Measurements from ENCODE around the gene GOLGA6L10. TPM values are rescaled to one million over a fixed set of nuclear protein-coding genes. Genes with fewer than 3 reads are reported as not detected.
"Not testable (repeated sequence)": the region's sequence is repeated elsewhere in the genome, so short reads cannot be mapped to it uniquely, and the experiment has no call there.

Gene GOLGA6L10, protein sequence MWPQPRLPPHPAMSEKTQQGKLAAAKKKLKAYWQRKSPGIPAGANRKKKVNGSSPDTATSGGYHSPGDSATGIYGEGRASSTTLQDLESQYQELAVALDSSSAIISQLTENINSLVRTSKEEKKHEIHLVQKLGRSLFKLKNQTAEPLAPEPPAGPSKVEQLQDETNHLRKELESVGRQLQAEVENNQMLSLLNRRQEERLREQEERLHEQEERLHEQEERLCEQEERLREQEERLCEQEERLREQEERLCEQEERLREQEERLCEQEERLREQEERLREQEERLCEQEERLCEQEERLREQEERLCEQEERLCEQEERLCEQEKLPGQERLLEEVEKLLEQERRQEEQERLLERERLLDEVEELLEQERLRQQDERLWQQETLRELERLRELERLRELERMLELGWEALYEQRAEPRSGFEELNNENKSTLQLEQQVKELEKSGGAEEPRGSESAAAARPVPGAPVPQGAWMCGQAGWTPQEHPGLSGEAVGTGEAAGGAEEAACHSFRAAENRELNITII
- polyA plus RNA-seq (2012; rRNA removed), result 0.10 and 0.18 TPM in 2 replicates
- 0.07 and 0.09 TPM in 2 replicates for polyA plus RNA-seq (2012; cell fraction: cytosol; rRNA removed)
- 0.26 and 0.50 TPM in 2 replicates for polyA plus RNA-seq (2012; cell fraction: nucleus; rRNA removed)

DNA sequence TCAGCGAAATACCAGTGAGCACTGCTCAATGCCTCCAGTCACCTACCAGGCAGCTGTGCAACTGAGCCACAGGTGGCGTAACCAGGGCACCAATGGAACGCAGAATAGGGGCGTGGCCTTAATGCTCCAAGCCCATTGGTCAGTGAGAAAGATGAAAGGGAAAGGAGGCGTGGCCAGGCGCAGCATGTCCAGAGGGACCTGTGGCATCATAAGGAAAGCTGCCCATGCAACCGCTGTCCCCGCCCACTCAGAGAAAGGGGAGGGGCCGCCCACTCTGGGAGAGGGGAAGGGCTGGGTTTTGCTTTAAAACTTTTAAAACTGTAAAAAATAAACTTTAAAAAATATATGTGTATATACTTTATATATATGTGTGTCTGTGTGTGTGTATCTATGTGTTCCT, at the start of gene GOLGA6L10:
Gene GOLGA6L10, minus strand, starts transcription at position 101 of the 400 bp plus-strand sequence. Its CDS starts 100 bp downstream, at position 1.
- H3K9me3 ChIP-seq, POLR2A ChIA-PET: not testable (repeated sequence)

DNA sequence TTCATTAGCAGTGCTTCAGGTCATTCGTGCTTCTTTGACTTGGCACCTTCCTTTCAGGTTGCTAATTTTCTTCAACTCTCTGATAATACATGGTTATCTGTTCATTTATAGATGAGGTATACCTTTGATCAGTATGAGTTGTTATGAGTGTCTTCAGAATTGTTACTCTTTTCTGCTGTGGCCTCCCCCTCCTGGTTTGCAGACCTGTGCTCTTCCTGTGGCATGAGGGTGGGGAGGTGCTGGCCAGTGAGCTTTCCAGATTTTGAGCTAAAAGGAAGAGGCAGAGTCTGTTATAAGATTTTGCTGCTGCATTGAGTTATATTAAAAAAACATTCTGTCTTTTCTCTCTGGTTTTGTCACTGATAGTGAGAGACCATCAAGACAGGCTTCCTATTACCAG, 49.5 kb upstream of the GOLGA6L10 start:
- Histone ChIP-seq H4K20me1 (ENCODE audit: insufficient read depth) (no peaks in the 10 kb centered on the region), H3K4me3 (ENCODE audit: low read depth in 2 of 2, low read length in 1 of 2) (no peak overlapping the region), H3K27me3 (ENCODE audit: insufficient read depth) (no peaks in the 10 kb centered on the region), H3K27ac (ENCODE audit: low read depth in 2 of 2, low read length in 1 of 2) (no peak overlapping the region), H3K4me1 (ENCODE audit: control insufficient read depth in 1 of 2, insufficient read depth in 2 of 2, low read depth in 1 of 2, low read length in 1 of 2) (no peaks in the 10 kb centered on the region), H2AFZ (ENCODE audit: low read depth) (no peak overlapping the region), H3K9me3 (no peaks in the 10 kb centered on the region), H3K4me2 (no peak overlapping the region), H3K9ac (no peak overlapping the region), H3K79me2 (ENCODE audit: insufficient read depth) (peaks cover 14% of the 10 kb centered on the region; the same call in 1 of the 2 replicates), H3K36me3 (replicated peaks in 1 of 2; ENCODE audit: control insufficient read depth in 1 of 2, insufficient read depth in 2 of 2, low read length in 1 of 2) (no peaks in the 10 kb centered on the region), H3K9me2 (no peaks in the 10 kb centered on the region), H3F3A (replicated peaks; ENCODE audit: insufficient read depth) (no peaks in the 10 kb centered on the region)
- POLR2A ChIA-PET, result no interaction called here
- WGBS (ENCODE audit: low lambda C conversion rate), result no CpG with 5 or more reads among the region's 1 CpG
- CTCF ChIA-PET, result no interaction called here
- no peak for DNase-seq
- no peak for TF ChIP-seq FOSL2 (IDR thresholded peaks at IDR 0.05; ENCODE audit: borderline replicate concordance, low read depth)
- no peak for TF ChIP-seq YY1 (IDR thresholded peaks at IDR 0.05; ENCODE audit: low read depth)
- no peak for TF ChIP-seq POLR2AphosphoS5 (IDR thresholded peaks at IDR 0.05; ENCODE audit: low read depth, low read length)
- TF ChIP-seq FOXM1 (IDR thresholded peaks at IDR 0.05; ENCODE audit: low read depth), result no peak
- no peak for TF ChIP-seq SMC3 (IDR thresholded peaks at IDR 0.05; ENCODE audit: low read depth, low read length)
- TF ChIP-seq, protein P1, sequence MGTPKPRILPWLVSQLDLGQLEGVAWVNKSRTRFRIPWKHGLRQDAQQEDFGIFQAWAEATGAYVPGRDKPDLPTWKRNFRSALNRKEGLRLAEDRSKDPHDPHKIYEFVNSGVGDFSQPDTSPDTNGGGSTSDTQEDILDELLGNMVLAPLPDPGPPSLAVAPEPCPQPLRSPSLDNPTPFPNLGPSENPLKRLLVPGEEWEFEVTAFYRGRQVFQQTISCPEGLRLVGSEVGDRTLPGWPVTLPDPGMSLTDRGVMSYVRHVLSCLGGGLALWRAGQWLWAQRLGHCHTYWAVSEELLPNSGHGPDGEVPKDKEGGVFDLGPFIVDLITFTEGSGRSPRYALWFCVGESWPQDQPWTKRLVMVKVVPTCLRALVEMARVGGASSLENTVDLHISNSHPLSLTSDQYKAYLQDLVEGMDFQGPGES (IDR thresholded peaks at IDR 0.05; ENCODE audit: low read depth, low read length), result no peak
- TF ChIP-seq, protein P2, sequence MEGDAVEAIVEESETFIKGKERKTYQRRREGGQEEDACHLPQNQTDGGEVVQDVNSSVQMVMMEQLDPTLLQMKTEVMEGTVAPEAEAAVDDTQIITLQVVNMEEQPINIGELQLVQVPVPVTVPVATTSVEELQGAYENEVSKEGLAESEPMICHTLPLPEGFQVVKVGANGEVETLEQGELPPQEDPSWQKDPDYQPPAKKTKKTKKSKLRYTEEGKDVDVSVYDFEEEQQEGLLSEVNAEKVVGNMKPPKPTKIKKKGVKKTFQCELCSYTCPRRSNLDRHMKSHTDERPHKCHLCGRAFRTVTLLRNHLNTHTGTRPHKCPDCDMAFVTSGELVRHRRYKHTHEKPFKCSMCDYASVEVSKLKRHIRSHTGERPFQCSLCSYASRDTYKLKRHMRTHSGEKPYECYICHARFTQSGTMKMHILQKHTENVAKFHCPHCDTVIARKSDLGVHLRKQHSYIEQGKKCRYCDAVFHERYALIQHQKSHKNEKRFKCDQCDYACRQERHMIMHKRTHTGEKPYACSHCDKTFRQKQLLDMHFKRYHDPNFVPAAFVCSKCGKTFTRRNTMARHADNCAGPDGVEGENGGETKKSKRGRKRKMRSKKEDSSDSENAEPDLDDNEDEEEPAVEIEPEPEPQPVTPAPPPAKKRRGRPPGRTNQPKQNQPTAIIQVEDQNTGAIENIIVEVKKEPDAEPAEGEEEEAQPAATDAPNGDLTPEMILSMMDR (IDR thresholded peaks at IDR 0.05), result no peak
- TF ChIP-seq, protein P3, sequence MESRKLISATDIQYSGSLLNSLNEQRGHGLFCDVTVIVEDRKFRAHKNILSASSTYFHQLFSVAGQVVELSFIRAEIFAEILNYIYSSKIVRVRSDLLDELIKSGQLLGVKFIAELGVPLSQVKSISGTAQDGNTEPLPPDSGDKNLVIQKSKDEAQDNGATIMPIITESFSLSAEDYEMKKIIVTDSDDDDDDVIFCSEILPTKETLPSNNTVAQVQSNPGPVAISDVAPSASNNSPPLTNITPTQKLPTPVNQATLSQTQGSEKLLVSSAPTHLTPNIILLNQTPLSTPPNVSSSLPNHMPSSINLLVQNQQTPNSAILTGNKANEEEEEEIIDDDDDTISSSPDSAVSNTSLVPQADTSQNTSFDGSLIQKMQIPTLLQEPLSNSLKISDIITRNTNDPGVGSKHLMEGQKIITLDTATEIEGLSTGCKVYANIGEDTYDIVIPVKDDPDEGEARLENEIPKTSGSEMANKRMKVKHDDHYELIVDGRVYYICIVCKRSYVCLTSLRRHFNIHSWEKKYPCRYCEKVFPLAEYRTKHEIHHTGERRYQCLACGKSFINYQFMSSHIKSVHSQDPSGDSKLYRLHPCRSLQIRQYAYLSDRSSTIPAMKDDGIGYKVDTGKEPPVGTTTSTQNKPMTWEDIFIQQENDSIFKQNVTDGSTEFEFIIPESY (IDR thresholded peaks at IDR 0.05; ENCODE audit: borderline replicate concordance, low read depth), result no peak
- TF ChIP-seq SIN3A (IDR thresholded peaks at IDR 0.05; ENCODE audit: borderline replicate concordance, low read depth, low read length), result no peak

More for the DNA sequence above, at the start of gene GOLGA6L10:
- DNase-seq; H3K27ac ChIP-seq (ENCODE audit: low read depth in 2 of 2, low read length in 1 of 2); H3K4me1 ChIP-seq (ENCODE audit: control insufficient read depth in 1 of 2, insufficient read depth in 2 of 2, low read depth in 1 of 2, low read length in 1 of 2); H3K79me2 ChIP-seq (ENCODE audit: insufficient read depth); H3K9me2 ChIP-seq; H3K9ac ChIP-seq; H3K36me3 ChIP-seq (replicated peaks in 1 of 2; ENCODE audit: control insufficient read depth in 1 of 2, insufficient read depth in 2 of 2, low read length in 1 of 2); H3K27me3 ChIP-seq (ENCODE audit: insufficient read depth); H4K20me1 ChIP-seq (ENCODE audit: insufficient read depth); H3K4me3 ChIP-seq (ENCODE audit: low read depth in 2 of 2, low read length in 1 of 2); CTCF ChIA-PET; H2AFZ ChIP-seq (ENCODE audit: low read depth); H3K4me2 ChIP-seq; H3F3A ChIP-seq (replicated peaks; ENCODE audit: insufficient read depth): not testable (repeated sequence)
- 80% methylated on average over 6 of the region's 9 CpGs for WGBS (ENCODE audit: low lambda C conversion rate)

All from SK-N-SH (cell line).